ENCODE measurements around the gene RGS3.

- no peak for TF ChIP-seq HOXA7 (CRISPR knock-in tag; IDR thresholded peaks at IDR 0.05)
- no peak for TF ChIP-seq EZH2 (conservative IDR thresholded peaks at IDR 0.05; ENCODE audit: low read depth, low read length)
- TF ChIP-seq EP300 (IDR thresholded peaks at IDR 0.05; ENCODE audit: low read depth in 2 of 2, low read length in 2 of 2): no peak
- TF ChIP-seq EP300 (CRISPR knock-in tag; IDR thresholded peaks at IDR 0.05; ENCODE audit: borderline replicate concordance): no peak
- TF ChIP-seq, protein P1, sequence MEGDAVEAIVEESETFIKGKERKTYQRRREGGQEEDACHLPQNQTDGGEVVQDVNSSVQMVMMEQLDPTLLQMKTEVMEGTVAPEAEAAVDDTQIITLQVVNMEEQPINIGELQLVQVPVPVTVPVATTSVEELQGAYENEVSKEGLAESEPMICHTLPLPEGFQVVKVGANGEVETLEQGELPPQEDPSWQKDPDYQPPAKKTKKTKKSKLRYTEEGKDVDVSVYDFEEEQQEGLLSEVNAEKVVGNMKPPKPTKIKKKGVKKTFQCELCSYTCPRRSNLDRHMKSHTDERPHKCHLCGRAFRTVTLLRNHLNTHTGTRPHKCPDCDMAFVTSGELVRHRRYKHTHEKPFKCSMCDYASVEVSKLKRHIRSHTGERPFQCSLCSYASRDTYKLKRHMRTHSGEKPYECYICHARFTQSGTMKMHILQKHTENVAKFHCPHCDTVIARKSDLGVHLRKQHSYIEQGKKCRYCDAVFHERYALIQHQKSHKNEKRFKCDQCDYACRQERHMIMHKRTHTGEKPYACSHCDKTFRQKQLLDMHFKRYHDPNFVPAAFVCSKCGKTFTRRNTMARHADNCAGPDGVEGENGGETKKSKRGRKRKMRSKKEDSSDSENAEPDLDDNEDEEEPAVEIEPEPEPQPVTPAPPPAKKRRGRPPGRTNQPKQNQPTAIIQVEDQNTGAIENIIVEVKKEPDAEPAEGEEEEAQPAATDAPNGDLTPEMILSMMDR (CRISPR knock-in tag; IDR thresholded peaks at IDR 0.05): no peak
- TF ChIP-seq, protein P2, sequence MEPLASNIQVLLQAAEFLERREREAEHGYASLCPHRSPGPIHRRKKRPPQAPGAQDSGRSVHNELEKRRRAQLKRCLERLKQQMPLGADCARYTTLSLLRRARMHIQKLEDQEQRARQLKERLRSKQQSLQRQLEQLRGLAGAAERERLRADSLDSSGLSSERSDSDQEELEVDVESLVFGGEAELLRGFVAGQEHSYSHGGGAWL (CRISPR knock-in tag; IDR thresholded peaks at IDR 0.05): no peak
- TF ChIP-seq SUZ12 (IDR thresholded peaks at IDR 0.05; ENCODE audit: low read depth, low read length): no peak
- TF ChIP-seq, protein P3, sequence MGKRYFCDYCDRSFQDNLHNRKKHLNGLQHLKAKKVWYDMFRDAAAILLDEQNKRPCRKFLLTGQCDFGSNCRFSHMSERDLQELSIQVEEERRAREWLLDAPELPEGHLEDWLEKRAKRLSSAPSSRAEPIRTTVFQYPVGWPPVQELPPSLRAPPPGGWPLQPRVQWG (CRISPR knock-in tag; IDR thresholded peaks at IDR 0.05; ENCODE audit: borderline replicate concordance, low read depth): no peak
- TF ChIP-seq BHLHE40 (IDR thresholded peaks at IDR 0.05; ENCODE audit: low read length): no peak
- no peak for TF ChIP-seq ZNF772 (CRISPR knock-in tag; IDR thresholded peaks at IDR 0.05)
- TF ChIP-seq, protein P4, sequence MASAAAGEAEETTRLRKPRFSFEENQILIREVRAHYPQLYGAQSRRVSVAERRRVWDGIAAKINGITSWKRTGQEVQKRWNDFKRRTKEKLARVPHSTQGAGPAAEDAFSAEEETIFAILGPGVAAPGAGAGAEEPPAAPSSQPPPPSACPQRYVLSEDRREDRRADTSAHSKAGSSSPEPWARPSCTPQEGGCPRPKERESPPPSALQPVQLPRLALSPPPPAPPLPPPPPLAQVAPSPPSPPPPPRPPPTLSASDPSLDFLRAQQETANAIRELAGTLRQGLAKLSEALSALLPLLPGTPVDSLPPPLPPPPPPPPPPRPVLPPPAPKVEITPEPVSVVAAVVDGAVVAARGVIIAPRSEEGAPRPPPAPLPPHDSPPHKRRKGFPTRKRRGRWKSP (CRISPR knock-in tag; IDR thresholded peaks at IDR 0.05): no peak
- TF ChIP-seq ETS1 (CRISPR knock-in tag; IDR thresholded peaks at IDR 0.05): no peak
Measured at GRCh38 chr9:113444736-113445135, 18.8 kb upstream of the RGS3 start.
